Glutamatergic neuron (in vitro differentiated cells): ENCODE results near the gene FBXW8. TPM values are rescaled to one million over a fixed set of nuclear protein-coding genes. Genes with fewer than 3 reads are reported as not detected.

Source experiments
- DNase-seq: peaks from one replicate; pipeline ENCODE4 v3.0.0; 2022
- H3K27ac Mint-ChIP-seq: one replicate; pipeline ENCODE4 v1.8.0; 2020; ENCODE audit warnings: mild to moderate bottlenecking, mixed read lengths, inconsistent platforms; ENCODE audit not compliant: unreplicated experiment
- H3K27me3 Mint-ChIP-seq: one replicate; pipeline ENCODE4 v1.8.0; 2020; ENCODE audit warnings: mild to moderate bottlenecking, moderate library complexity, mixed read lengths, inconsistent platforms; ENCODE audit not compliant: unreplicated experiment
- H3K36me3 Mint-ChIP-seq: one replicate; pipeline ENCODE4 v1.8.0; 2020; ENCODE audit warnings: mild to moderate bottlenecking, mixed read lengths, inconsistent platforms; ENCODE audit not compliant: unreplicated experiment
- H3K4me1 Mint-ChIP-seq: one replicate; pipeline ENCODE4 v1.8.0; 2020; ENCODE audit warnings: mild to moderate bottlenecking, low read depth, mixed read lengths, inconsistent platforms; ENCODE audit not compliant: unreplicated experiment
- H3K4me3 Mint-ChIP-seq: one replicate; pipeline ENCODE4 v1.8.0; 2020; ENCODE audit warnings: mild to moderate bottlenecking, mixed read lengths, inconsistent platforms; ENCODE audit not compliant: unreplicated experiment
- H3K9me3 Mint-ChIP-seq: one replicate; pipeline ENCODE4 v1.8.0; 2020; ENCODE audit warnings: mild to moderate bottlenecking, moderate library complexity, mixed read lengths, inconsistent platforms; ENCODE audit not compliant: unreplicated experiment
- CTCF ChIP-seq: fragments of 200-600 bp; sonication (generic); IDR thresholded peaks from one replicate; pipeline ENCODE4 v1.5.0; 2021; ENCODE audit not compliant: partially characterized antibody, unreplicated experiment
- total RNA-seq: library from RNA; stranded (reverse); fragmentation: NEBNext Ultra II Directional; extraction: Animal tissue kit (Norgen Biotek cat#: 25700); gene quantifications from one replicate; pipeline ENCODE4 v1.2.1, GENCODE V29; 2021; ENCODE audit not compliant: unreplicated experiment

FBXW8 gene
- total RNA-seq, 1 donor from 2014 or later = 16.2 TPM

GRCh38 chr12:116916122-116916521 is 5.4 kb downstream of the FBXW8 start:
- no peak for TF ChIP-seq CTCF
- H3K27ac Mint-ChIP-seq = no peak overlapping the region
- no peaks in the 10 kb centered on the region for H3K27me3 Mint-ChIP-seq
- no peak overlapping the region for H3K4me3 Mint-ChIP-seq
- H3K9me3 Mint-ChIP-seq = no peaks in the 10 kb centered on the region
- H3K36me3 Mint-ChIP-seq = no peaks in the 10 kb centered on the region
- no peak for DNase-seq
- peaks cover 4% of the 10 kb centered on the region for H3K4me1 Mint-ChIP-seq

GRCh38 chr12:116916714-116917114 is 6.0 kb downstream of the FBXW8 start:
- Mint-ChIP-seq H3K4me1 (peaks cover 1% of the 10 kb centered on the region), H3K27me3 (no peaks in the 10 kb centered on the region), H3K9me3 (no peaks in the 10 kb centered on the region), H3K27ac (no peak overlapping the region), H3K36me3 (no peaks in the 10 kb centered on the region), H3K4me3 (no peak overlapping the region)
- TF ChIP-seq CTCF = no peak
- DNase-seq = no peak

- no peak for DNase-seq
- H3K36me3 Mint-ChIP-seq = no peaks in the 10 kb centered on the region
- no peaks in the 10 kb centered on the region for H3K27me3 Mint-ChIP-seq
- no peak for TF ChIP-seq CTCF
- H3K27ac Mint-ChIP-seq = no peak overlapping the region
- H3K4me3 Mint-ChIP-seq = no peak overlapping the region
- no peaks in the 10 kb centered on the region for H3K9me3 Mint-ChIP-seq
- H3K4me1 Mint-ChIP-seq = peaks cover 4% of the 10 kb centered on the region
Observed at GRCh38 chr12:116918464-116918863, 7.7 kb downstream of the FBXW8 start.

GRCh38 chr12:116919247-116919661 is 8.5 kb downstream of the FBXW8 start:
- Mint-ChIP-seq H3K27me3 (no peaks in the 10 kb centered on the region), H3K4me3 (no peak overlapping the region), H3K9me3 (no peaks in the 10 kb centered on the region), H3K36me3 (no peaks in the 10 kb centered on the region), H3K4me1 (peaks cover 4% of the 10 kb centered on the region), H3K27ac (no peak overlapping the region)
- no peak for TF ChIP-seq CTCF
- no peak for DNase-seq

GRCh38 chr12:116919706-116920485 is 9.1 kb downstream of the FBXW8 start:
- H3K27me3 Mint-ChIP-seq = no peaks in the 10 kb centered on the region
- peaks cover 4% of the 10 kb centered on the region for H3K4me1 Mint-ChIP-seq
- no peaks in the 10 kb centered on the region for H3K9me3 Mint-ChIP-seq
- H3K27ac Mint-ChIP-seq = no peak overlapping the region
- no peak for DNase-seq
- no peaks in the 10 kb centered on the region for H3K36me3 Mint-ChIP-seq
- no peak for TF ChIP-seq CTCF
- H3K4me3 Mint-ChIP-seq = no peak overlapping the region
